RPMI8226 (cell line): ENCODE measurements around the gene FRAS1.
"Not testable (repeated sequence)": the region's sequence is repeated elsewhere in the genome, so short reads cannot be mapped to it uniquely, and the experiment has no call there.

Experiments used
- DNase-seq: peaks from one replicate; pipeline ENCODE4 v3.0.0-alpha.2; 2015

The FRAS1 gene

DNA sequence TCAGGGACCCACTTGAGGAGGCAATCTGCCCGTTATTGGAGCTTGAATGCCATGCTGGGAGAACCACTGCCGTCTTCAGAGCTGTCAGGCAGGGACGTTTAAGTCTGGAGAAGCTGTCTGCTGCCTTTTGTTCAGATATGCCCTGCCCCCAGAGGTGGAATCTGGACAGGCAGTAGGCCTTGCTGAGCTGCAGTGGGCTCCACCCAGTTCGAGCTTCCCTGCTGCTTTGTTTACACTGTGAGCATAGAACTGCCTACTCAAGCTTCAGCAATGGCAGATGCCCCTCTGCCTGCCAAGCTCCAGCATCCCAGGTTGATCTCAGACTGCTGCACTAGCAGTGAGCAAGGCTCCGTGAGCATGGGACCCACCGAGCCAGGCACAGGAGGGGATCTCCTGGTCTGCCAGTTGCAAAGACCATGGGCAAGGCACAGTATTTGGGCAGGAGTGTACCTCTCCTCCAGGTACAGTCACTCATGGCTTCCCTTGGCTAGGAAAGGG, 68.8 kb downstream of the FRAS1 start:
- DNase-seq: not testable (repeated sequence)

DNA sequence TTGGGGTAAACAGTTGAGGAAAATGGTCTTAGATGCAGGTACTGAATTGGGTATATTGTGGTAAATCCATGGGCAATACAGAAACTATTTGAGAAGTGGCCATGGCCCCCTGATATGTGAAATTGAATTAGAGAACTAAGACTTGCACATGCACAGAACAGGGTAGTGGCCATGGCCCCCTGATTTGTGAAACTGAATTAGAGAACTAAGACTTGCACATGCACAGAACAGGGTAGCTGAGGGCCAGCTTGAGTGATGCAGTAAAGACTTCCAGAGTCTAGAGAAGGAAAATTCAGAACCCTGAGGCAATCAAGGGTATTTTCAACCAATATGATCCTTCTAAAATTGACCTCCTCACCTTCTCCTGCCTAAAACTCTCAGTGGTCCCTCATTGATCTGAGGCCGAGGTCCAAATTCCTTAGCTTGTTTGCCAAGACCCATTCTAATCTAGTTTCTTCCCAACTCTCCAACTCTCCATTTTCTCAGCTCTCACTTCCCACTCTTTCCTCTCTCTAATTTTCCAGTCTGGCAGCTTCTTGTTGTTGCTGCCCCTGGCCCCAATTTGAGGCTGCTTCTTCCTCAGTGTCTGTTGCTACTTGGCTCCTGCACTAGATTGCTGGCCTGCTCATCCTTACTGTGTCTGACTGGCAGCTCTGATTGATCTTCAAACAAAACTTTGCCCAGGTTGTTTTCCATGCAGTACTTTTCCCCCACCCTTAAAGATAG, 72.4 kb downstream of the FRAS1 start:
- no peak for DNase-seq

DNA sequence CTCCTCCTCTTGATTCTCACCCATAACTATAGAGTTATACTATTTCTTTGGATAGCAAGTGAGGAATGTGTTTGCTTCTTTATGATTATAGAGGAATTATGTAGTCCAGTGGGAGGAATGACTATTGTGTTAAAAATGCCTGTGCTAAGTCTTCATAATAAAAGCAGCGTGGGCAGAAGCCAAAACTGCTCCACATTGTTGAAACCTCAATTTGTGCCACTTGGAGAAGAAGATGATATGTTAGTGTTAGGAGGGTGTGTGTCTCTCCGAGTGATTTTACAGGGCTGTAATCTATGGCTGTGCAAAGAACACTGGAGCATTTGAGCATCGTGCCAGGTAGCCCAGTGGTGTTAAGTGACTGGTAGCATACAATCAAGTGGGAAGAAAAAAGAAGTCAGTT, 74.3 kb downstream of the FRAS1 start:
- no peak for DNase-seq

DNA sequence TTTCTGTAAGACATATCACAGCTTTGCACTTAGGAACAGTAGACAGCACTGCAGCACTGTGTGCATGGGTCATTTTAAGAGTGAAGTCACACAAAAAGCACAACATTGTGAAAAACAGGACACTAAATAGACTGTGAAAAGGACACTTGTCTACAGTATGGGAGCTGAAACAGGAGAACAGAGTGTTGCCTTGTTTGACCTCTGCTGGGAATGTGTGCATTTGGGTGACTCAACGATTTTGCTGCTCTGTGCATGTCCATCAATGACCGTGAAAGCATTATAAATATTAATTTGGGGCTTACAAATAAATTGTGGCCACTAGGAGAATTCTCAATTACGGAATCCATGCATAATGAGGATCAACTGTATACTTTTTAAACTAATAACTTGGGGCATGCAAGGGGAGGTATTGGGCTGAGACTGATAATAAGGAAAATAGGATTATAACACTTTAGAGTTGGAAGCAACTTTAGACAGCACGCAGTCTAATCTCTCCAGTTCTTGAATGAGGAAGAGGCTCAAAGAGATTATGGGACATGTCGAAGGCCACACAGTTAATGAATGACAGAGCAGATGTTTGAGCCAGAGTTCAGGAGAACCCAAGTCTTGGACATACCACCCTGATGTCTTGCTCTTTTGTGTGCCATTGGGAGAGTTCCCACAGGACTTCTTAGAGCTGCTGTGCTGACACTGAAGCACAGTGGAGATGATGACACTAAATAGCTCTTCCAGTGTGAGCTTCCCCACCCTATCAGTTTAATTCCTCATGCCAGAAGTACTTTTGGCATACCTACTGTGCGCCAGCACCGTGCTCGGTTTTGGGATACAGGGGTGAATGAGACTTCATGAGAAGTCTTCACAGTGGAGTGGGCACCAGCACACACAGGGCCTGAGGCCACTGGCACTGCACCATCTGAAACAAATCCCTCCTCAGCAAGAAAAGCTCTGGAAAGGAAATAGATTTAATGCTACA, 79.3 kb downstream of the FRAS1 start:
- DNase-seq: no peak

DNA sequence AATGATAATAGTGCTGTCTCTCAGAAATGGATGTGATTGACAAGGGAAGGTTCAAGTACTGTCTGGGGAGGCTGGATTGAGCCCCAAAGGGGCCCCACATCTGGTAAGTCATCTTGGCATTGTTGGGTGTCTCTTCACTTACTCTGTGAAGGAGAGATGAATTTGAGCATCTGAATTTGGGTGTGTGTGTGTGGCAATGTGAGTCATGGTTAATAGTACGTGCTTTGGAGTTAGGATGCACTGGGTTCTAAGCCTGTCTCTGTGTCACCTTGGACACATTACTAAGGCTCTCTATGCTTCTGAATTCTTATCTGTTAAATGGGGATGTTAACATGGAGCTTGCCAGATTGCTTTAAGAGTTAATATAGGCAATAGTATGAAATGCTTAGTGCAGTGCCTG, 80.4 kb downstream of the FRAS1 start:
- no peak for DNase-seq

DNA sequence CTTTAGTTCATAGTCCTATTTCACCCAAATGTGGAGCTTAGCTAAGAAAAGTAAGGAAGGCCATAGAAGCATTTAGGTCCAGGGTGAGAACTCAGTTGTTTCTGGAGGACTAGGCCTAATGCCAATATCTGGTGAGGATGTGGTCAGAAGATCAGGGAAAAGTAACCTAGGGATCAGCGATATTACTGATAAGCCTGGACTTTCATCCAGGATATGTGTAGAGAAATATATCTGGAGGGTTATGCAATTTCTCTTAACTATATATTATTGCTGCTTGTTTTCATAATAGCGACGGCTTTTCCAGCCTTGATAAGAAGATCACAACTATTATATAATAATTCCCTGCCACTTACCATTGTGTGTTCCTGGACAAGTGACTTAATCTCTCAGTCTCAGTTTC, 81.1 kb downstream of the FRAS1 start:
- no peak for DNase-seq

DNA sequence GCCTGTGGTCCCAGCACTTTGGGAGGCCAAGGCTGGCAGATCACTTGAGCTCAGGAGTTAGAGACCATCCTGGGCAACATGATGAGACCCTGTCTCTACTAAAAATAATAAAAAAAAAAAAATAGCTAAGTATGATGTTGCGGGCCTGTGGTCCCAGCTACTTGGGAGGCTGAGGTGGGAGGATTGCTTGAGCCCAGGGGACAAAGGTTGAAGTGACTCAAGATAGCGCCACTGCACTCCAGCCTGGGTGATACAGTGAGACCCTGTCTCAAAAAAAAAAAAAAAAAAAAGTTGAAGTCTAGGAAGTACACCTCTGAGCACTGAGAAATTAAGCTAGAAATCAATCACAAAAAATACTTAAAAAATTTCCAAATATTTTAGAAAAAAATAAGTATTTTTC, 86.5 kb downstream of the FRAS1 start:
- DNase-seq: no peak

DNA sequence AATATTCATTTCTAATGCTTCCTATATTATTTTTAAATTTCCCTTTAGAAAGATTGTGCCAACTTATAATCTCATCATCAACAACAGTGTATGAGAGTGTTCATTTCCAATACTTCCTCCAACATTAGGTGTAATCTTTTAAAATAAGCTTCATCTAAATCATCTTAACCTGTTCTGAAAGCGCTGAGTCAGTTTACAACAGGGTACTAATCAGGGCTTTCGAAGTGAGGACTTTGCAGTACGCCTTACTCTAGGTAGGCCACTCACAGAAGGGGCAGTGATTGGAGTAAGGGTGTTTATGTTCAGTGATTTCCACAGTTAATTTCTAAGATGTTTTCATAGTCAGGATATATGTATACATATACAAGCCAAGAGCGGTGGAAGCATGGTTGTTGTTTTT, 87.9 kb downstream of the FRAS1 start:
- DNase-seq: no peak

DNA sequence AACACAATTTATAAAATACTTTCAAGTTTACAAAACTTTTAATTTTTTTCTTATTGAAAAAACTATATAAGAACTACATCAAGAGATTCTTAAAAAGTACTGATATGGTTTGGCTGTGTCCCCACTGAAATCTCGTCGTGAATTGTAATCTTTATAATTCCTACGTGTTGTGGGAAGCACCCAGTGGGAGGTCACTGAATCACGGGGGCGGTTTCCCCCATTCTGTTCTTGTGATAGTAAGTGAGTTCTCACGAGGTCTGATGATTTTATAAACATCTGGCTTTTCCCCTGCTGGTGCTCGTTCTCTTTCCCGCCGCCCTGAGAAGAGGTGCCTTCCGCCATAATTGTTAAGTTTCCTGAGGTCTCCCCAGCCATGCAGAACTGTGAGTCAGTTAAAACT, 88.5 kb downstream of the FRAS1 start:
- no peak for DNase-seq

DNA sequence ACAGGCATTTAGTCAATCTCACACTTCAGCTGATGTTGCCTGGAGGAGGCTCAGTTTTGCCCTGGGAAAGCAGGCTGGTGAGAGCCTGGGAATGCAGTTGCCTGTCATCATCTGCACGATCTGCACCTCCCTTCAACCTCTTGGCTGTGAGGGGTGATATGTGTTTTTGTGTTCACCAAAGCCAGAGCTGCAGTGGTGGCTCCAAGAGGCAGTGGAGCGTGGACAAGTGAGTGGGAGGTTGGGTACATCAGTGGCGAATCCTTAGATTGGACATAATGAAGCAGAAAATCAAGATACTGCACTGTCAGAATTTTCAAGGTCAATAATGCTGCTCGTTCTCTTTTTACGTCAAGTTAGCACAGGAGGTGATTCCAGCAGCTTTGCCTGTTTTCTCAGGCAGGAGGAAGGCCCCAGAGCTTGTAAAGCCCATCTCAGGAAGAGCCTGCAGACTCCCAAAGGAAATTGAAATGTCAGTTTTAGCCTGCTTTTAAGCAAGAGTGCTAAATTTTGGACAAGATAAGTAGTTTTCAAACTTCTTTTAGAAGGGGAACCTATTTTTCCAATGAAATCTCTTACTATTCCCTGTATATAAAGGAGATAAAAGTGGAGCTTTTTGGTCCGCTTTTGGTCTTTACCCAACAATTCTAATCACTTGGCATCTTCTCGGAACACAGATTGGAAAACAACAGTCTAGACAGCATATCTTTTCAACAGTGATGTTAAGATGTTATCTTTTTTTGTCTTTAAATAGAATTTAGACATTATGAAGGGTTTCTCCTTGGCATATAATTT, 92.8 kb downstream of the FRAS1 start:
- no peak for DNase-seq

DNA sequence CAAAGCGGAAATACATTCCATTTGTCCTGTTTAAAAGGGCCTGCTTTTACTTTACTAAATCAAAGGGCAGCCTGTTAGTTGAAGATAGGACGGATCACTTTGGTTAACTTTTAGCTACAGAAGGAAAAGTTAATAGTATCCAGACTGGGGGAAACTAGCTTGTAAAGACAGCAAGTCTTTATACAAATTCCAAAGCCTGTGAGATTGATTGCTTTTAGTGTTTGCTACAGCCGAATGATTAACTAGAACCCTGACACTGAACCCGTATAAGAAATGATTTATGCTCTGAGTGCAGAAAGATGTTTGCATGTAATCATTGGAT, 93.4 kb downstream of the FRAS1 start:
- DNase-seq: no peak

DNA sequence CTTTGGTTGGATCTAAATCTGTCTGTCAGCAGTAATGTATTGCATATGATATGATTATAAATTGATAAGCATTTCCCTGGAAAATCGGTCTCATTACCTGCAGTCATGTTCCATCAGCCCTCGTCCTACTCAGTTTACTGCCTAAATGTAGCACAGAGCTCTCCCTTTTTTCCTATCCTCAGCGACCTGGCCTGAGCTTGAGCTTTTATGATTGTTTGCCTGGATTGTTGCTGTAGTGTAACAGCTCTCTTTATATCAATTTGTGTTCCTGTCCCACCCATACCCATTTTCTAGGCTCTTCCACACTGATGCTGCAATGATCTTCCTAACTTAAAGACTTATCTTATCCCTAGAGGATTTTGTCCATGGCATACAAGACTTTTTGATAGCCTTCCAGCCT, 95.7 kb downstream of the FRAS1 start:
- no peak for DNase-seq

DNA sequence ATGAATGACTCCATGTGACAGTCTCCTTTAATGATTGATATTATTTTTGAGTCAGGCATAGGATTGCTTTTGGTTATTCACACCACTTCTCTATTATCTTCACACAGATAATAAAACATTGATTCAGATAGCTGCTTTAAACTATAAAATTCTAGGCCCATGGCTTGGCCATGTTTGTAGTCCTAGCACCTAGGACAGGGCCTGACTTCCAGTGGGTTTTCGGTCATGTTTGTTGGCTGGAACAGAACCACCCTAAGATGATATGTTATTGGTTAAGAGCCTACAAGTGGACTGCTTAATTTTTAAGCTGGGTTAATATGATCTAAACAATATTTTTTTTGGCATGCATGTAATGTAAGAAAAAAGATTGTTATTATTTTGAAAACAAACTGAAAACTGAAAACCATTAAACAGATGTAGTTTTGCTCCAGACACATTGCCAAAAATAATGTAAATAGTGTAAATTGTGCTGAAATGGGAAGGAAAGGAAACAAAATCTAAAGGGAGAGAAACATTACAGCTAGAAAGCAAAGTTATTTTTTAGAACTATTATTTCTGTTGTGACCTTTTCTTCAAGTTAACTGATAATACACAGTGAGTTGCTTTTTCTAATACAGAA, 98.0 kb downstream of the FRAS1 start:
- DNase-seq: no peak

DNA sequence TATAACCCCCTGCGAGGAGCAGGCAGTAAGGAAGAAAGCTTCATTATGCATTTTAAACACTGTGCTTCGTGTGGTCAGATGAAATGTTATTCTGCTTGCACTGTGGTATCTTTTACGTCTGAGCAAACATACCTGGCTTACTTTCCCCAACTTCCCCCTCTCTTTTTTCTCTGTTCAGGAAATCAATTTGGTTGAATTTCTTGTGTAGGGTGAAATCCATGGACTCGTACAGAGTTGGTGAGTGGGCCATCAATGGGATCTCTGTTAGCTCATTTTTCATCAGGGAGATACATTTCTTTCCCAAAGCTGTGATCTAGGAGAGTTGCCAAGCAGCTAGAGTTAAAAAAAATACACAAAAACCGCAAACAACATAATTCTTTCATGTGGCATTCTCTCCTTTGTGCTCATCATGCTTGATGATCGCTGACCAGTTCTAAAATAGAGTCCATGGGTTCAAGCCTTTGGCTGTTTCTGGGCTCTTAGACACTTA, 98.5 kb downstream of the FRAS1 start:
- no peak for DNase-seq

DNA sequence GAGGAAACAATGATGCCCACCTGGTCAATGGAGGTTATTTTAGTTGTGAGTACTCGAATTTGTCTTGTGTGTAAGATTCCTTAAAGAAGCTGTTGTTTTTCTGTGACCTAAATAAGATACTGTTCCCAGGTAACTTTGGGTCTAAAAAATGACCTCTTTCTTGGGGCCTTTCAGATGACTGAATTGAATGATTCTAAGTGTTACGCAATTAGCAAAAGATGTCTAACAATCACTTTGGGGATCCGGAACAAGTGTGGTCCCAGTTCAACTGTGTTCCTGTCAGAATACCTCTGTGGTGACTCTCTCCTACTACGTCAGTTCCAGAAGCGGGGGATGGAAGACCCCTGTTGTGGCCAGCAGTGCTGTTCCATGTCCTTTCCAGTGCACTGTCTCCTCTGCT, 99.4 kb downstream of the FRAS1 start:
- DNase-seq: no peak

DNA sequence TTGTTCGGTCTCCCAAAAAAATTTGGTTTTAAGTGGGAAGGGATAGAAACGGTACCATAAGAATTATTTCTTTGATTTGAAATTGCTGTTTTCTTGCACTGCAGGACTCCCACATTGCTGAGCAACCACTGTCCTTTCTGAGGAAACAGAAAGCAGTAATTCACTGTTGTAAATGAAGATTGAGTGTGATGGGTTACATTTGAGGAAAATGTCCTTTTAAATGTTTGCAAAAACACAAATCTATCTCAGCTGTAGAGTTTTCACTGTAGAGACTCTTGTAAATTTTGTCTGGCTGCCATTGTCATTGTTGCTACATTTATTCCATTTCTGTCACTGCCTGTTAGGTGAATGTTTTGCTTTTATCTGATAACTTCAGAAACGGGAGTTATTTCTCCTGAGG, 105.2 kb downstream of the FRAS1 start:
- DNase-seq: no peak

DNA sequence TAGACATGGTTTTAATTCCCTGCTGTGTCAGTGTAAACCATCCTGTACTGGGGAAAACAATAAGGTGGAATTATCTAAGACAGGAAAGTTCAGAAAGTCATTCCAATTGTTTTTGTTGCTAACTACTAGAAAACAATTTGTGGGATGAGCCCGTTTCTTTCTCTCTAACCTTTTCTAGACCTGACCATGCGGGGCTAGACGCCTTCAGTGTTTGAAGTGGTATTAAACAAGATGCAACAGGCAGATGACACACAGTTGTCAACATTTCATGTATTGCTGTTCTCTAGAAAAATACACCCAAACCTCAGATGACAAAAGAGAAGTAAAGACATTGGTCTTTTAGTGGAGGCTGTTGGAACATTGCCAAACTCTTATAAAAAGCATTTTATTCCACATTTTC, 105.7 kb downstream of the FRAS1 start:
- DNase-seq: no peak

DNA sequence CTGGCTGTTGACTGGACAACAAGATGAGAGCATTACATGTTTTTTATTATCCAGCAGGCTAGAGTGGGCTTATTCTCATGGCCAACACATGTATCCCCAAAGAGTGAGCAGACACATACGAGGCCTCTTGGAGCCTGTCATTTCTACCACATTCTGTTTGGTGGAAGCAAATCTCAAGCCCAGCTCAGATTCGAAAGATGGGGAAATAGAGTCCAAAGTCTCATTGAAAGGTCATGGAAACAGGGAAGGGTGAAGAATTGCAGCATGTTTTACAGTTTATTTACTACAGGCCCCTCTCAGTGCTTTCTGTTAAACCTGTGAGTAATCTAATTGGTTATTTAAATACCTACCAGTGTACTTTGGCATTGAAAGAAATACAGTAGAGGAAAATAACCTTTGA, 108.6 kb downstream of the FRAS1 start:
- DNase-seq: no peak

DNA sequence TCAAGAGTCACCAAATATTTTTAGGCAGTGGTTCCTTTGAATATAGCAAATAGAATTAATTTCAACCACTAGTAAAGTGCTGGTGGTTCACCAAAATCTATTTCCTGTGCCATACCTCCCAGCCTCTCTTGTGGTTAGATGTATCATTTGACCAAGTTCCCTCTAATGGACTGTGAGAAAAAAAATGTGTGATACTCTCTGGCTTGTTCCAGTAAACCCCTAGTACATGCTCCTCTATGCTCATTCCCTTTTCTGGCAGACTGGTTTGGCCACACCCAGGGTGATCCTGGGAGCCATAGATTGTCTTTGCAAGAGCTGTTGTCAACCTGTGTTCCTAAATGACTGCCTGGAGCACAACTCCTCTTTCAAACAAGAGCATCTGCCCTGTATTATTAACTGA, 109.5 kb downstream of the FRAS1 start:
- no peak for DNase-seq

DNA sequence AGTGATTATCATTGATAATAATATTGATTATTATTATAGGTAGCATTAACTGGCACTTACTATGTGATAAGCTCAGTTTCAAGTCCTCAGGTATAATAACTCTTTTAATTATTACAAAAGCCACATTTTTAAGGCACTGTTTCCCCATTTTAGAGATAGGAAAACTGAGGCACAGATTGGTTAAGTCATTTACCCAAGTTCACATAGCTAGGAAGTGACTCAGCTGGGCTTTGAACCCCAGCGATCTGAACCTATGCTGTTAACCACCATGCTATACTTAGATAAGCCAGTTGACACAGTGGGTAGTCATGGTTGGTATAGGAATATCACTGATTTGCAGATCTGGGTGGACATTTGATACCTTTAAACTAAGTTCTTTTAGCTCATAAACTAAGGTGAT, 110.4 kb downstream of the FRAS1 start:
- no peak for DNase-seq

DNA sequence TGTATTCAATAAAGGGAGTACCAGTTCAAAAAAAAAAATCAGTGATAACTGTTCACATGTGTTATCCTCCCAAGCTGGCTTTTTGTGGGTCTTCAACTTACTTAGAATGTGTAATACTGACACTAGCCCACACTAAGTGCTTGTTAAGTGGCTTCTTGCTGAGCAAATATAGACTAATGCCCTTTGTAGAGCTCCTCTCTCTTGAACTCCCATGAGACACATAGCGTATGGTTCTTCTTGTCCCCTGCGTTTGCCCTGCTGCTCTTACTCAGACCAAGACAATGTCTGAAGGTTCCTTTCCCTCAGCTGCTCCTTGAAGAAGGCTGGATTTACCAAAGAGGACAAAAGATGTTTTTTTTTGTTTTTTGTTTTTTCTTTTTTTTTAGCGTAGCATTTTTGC, 110.9 kb downstream of the FRAS1 start:
- no peak for DNase-seq

DNA sequence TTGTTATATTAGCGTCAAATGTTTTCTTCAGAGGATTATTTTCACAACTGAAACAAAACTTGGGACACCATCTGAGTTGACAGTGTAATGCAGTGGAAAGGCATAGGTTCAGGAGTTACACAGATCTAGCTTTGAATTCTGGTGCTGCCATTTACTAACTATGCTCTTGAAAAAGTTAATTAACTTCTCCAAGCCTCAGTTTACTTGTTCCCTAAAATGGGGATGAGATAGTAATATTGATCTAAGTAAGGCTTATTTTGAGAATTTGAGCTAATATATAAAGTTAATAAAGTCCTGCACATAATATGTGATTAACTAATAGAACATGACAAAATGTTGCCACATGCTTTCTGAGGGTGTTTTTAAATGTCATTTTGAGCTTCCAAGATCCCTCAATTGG, 112.6 kb downstream of the FRAS1 start:
- DNase-seq: no peak

DNA sequence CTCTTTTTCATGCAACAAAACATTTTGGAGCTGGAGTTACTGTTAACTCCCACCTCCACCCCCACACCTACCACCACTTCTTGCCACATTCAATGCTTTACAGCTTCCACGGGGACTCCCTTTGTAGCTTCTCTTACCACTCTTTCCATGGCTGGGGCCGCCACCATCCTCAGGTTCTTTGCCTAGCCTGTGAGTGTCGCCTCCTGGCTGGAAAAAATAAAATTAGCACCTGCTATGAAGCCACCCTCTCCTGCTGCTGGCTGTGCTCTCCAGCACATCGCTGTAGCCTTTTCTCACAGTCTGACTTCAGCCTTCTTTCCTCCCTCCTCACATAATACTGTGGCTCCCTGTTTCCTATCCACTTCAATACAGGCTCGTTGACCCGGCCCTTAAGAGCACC, 114.4 kb downstream of the FRAS1 start:
- no peak for DNase-seq
